GM12873 (cell line): Measurements from ENCODE around the gene BRI3BP.

Experiments used
- TF ChIP-seq, protein P1 (sequence below): IDR thresholded peaks from 2 replicates; pipeline ENCODE4 v1.5.1; 2012; ENCODE audit warnings: low read depth, mild to moderate bottlenecking, moderate library complexity, low read length, control low read depth; ENCODE audit not compliant: insufficient read depth; ENCODE audit errors: missing control alignments

Gene BRI3BP

GRCh38 chr12:124964251-124964650 lies 29.2 kb upstream of the BRI3BP start:
- TF ChIP-seq, protein P1, sequence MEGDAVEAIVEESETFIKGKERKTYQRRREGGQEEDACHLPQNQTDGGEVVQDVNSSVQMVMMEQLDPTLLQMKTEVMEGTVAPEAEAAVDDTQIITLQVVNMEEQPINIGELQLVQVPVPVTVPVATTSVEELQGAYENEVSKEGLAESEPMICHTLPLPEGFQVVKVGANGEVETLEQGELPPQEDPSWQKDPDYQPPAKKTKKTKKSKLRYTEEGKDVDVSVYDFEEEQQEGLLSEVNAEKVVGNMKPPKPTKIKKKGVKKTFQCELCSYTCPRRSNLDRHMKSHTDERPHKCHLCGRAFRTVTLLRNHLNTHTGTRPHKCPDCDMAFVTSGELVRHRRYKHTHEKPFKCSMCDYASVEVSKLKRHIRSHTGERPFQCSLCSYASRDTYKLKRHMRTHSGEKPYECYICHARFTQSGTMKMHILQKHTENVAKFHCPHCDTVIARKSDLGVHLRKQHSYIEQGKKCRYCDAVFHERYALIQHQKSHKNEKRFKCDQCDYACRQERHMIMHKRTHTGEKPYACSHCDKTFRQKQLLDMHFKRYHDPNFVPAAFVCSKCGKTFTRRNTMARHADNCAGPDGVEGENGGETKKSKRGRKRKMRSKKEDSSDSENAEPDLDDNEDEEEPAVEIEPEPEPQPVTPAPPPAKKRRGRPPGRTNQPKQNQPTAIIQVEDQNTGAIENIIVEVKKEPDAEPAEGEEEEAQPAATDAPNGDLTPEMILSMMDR = no peak

DNA sequence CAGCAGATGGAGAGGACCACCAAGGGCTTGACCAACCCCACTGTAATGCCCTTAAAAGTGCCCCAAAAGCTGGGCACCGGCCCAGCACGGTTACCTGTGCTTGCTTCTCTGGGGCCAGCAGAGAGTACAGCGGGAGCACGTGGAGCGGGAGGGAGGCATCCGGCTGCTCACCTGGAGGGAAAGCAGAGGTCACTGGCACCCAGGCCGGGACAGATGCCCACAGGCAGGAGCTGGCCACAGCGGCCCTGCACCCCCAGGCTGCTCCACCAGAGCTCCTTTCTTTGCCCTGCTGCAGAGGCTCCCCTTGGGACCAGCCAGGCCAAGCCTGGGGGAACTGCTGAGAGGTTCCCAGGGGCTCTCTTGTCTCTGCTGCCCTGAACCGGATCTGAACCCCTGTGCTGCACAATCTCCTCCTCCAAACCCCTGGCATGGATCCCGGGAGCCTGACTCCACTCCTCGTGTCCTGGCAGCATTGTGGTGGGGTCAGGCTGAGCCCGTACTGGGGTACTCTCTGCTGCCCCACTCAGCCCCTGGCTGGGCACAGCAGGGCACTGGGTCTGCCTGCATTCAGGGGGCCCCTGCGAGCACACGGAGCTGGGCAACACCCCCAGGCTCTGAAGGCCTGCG lies 28.5 kb upstream of the BRI3BP start:
- TF ChIP-seq, protein P1 = no peak

- TF ChIP-seq, protein P1 = no peak
Measured at GRCh38 chr12:124967016-124967739, 26.3 kb upstream of the BRI3BP start.

DNA sequence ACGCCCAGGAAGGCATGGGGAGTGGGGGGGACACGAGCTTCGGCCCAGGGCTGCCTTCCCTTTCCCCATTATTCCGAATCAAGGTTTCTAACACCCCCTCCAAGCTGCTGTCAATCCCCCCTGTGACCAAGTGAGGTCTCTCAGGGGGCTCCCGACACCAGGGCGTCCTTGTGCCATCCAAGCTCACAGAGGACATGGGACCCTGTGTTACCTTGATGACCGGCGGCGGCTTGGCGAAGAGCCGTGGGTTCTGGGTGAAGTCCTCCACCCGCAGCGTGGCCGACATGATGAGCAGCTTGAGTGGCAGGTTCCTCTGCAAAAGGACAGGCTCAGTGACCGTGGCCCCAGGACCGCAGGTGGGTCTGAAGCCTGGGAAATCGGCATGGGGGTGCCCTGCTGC lies 24.8 kb upstream of the BRI3BP start:
- TF ChIP-seq, protein P1 = no peak

GRCh38 chr12:124970647-124971402 lies 22.6 kb upstream of the BRI3BP start:
- TF ChIP-seq, protein P1 = no peak

DNA sequence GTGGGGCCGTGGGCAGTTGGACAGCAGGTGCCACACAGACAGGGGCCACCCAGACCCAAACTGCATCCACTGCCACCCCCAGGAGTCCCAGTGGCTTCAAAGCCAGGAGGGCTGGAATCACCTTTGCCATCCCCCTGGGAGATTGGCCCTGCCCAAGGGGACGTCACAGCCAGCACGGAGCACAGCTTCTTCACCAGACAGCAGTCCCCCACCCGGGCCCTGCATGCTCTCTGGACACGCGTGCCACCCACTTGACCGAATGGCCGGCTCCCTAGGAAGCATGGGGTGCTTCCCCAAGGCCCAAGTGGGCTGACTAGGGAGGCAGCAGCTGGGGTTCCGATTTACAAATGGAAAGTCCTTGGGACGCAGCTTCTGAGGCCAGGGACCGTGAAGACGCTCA lies 21.8 kb upstream of the BRI3BP start:
- TF ChIP-seq, protein P1 = no peak

GRCh38 chr12:124972211-124972610 lies 21.2 kb upstream of the BRI3BP start:
- TF ChIP-seq, protein P1 = no peak
